Ovary (tissue), 10 donors: ENCODE data around the gene SGK1. TPM values are rescaled to one million over a fixed set of nuclear protein-coding genes. Genes with fewer than 3 reads are reported as not detected.

Experiments
- DNase-seq, 5 donors: peaks; one replicate each; pipeline ENCODE4 v3.0.0-alpha.2; 2019 to 2020
- H3K27ac ChIP-seq, 2 donors: fragments of 200-600 bp; one replicate each; pipeline versions ENCODE4 v1.5.1 to v1.8.0; 2019 to 2022
- H3K27me3 ChIP-seq: fragments of 200-600 bp; one replicate; pipeline ENCODE4 v1.8.0; 2022
- H3K36me3 ChIP-seq: fragments of 200-600 bp; sonication (generic); one replicate; pipeline ENCODE4 v1.5.1; 2019
- H3K4me1 ChIP-seq: one replicate; pipeline ENCODE4 v1.8.1; 2013; ENCODE audit warnings: mild to moderate bottlenecking, moderate library complexity; ENCODE audit not compliant: insufficient read depth
- H3K4me3 ChIP-seq: fragments of 200-600 bp; sonication (generic); one replicate; pipeline ENCODE4 v1.5.1; 2017
- H3K9me3 ChIP-seq, 2 donors: fragments of 200-600 bp in 1 of 2; sonication (generic) in 1 of 2; one replicate each; pipeline versions ENCODE4 v1.5.1 to v1.8.1; 2013 to 2019; ENCODE audit warnings: mild to moderate bottlenecking in 1 of 2, moderate library complexity in 1 of 2
- EP300 ChIP-seq: sonication (generic); formaldehyde crosslinking; IDR thresholded peaks from one replicate; pipeline ENCODE4 v1.6.1; 2017; ENCODE audit warnings: antibody characterized with exemption
- POLR2A ChIP-seq: fragments of 450-650 bp; IDR thresholded peaks from one replicate; pipeline ENCODE4 v1.6.1; 2017; ENCODE audit warnings: antibody characterized with exemption, mild to moderate bottlenecking, moderate library complexity
- WGBS, 3 donors: extraction: QIAGEN DNeasy Blood & Tissue Kit in 1 of 3; methylation state at CpG; one replicate each; pipeline versions ENCODE4 v1.1.5 to v1.1.7; 2013 to 2017; 5-methylcytosine and 5-hydroxymethylcytosine counted together
- intact Hi-C, 4 donors: fragments of 100-400 bp; cut with DNase I; formaldehyde crosslinking; loops; one replicate each; pipeline versions ENCODE4 v1.11.0 to v1.15.1; 2022 to 2023
- long read RNA-seq, 3 donors: library from polyadenylated mRNA in 2 of 3; unstranded in 2 of 3; transcript quantifications; one replicate each; pipeline ENCODE4 v2.0.0 and lab custom pipeline, GENCODE V29; 2021 to 2026
- polyA plus RNA-seq, 2 donors: library from polyadenylated mRNA; stranded (reverse); fragments of 200-250 nt in 1 of 2; fragments of 350-450 nt in 1 of 2; fragmentation: Illumina TruSeq in 1 of 2; extraction: RNeasy Lipid Tissue Mini Kit (QIAGEN cat#74804) in 1 of 2; gene quantifications; one replicate each; pipeline ENCODE4 v1.2.3, GENCODE V29; 2013 to 2014
- total RNA-seq, 7 donors: library from RNA; depleted of rRNA in 2 of 7; stranded (reverse); fragments of >200 nt in 2 of 7; fragmentation: NEBNext Ultra II Directional in 3 of 7; extraction: Animal tissue kit (Norgen Biotek cat#: 25700) in 3 of 7; gene quantifications; one replicate each; pipeline versions ENCODE4 v1.1.0 to v1.2.4, GENCODE V29; 2016 to 2023
- TF ChIP-seq, protein P1 (sequence below), 3 donors: fragments of 450-650 bp in 2 of 3; fragments of 200-600 bp in 1 of 3; IDR thresholded peaks; one replicate each; pipeline versions ENCODE4 v1.5.1 to v1.8.0; 2016 to 2022; ENCODE audit warnings: antibody characterized with exemption in 3 of 3, mild to moderate bottlenecking in 1 of 3
- donor health status: DM: no; HTN: no; CAD: no; lungs with moderate emphysema.
- donor health status: DM: no; HTN: no; CAD: no.
- donor health status: Bipolar disorder and iron deficiency.
- donor health status: DM: yes; HTN: yes; CAD: no.
- donor health status: DM: no; HTN: no; CAD: no.
- donor health status: DM: yes; HTN: yes; CAD: no.

SGK1 gene
- total RNA-seq (100 to 1,000 TPM; 145 to 610 (median 279) TPM), polyA plus RNA-seq (100 to 1,000 TPM; 124 to 139 TPM)
- long read RNA-seq, donor 1, transcript SGK1-204 (14 exons, 3,201 nt): minor isoform, 5 of 277 reads
- long read RNA-seq, donor 1, transcript SGK1-201 (12 exons, 2,401 nt): major isoform, 170 of 277 reads
- long read RNA-seq, donor 1, transcript SGK1-205 (12 exons, 2,686 nt): minor isoform, 28 of 277 reads
- long read RNA-seq, donor 1, partial matches to known transcripts: 34 of 277 reads
- long read RNA-seq, donor 1, other reads (novel, unspliced or antisense): 27 of 277 reads
- long read RNA-seq, donor 2, partial matches to known transcripts: 0 of 3 reads
- long read RNA-seq, donor 2, other reads (novel, unspliced or antisense): 0 of 3 reads
- long read RNA-seq, donor 3, transcript SGK1-203 (11 exons, 2,414 nt): minor isoform, 24 of 139 reads
- long read RNA-seq, donor 3, transcript SGK1-201 (12 exons, 2,401 nt): major isoform, 63 of 139 reads
- long read RNA-seq, donor 3, transcript SGK1-205 (12 exons, 2,686 nt): minor isoform, 14 of 139 reads
- long read RNA-seq, donor 3, transcript SGK1-204 (14 exons, 3,201 nt): minor isoform, 11 of 139 reads
- long read RNA-seq, donor 3, partial matches to known transcripts: 14 of 139 reads
- long read RNA-seq, donor 3, other reads (novel, unspliced or antisense): 10 of 139 reads

DNA sequence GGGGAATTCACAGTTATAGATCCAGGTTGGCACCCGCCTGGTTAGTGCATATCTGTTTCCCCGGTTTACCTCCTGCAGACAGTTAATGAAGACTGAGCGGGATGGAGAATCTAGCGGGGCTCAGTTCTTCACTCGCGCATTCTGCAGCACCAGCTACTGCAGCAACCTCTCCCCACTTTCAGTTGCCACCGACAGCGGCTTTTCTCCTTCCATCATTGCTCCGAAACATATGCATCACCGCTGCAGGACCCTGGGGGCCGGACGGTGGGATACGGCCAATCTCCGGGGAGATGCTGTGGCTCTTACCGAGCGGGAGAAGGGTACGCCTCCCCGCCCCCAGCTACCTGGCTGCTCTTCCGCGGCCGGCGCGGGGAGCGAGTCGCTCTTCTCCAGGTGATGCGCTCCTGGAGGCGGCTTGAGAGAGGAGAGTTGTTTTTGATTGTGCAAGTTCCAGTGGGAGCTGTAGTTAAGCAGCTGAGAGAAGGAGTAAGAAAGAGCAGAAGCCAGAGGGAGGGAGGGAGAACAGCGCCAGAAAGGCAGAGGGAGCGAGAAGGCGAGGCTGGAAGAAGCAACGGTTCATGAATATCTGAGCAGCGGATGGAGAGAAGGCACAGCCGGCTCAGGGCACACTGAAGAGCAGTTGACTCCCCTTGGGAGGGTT is at the start of gene SGK1:
TSS of gene SGK1 (minus strand) at position 642 of the 661 bp plus-strand sequence. CDS start 652 bp downstream, outside the sequence.
- Histone ChIP-seq H3K36me3 (no peaks in the 10 kb centered on the region), H3K4me3 (peak within 1 kb of the TSS; percentile 42), H3K27ac (peak within 1 kb of the TSS; percentile 68 to 83), H3K9me3 (no peaks in the 10 kb centered on the region), H3K27me3 (no peaks in the 10 kb centered on the region), H3K4me1 (peaks cover 6% of the 10 kb centered on the region)
- DNase-seq: peak; percentile 68 to 78 (median 73)
- TF ChIP-seq, protein P1, sequence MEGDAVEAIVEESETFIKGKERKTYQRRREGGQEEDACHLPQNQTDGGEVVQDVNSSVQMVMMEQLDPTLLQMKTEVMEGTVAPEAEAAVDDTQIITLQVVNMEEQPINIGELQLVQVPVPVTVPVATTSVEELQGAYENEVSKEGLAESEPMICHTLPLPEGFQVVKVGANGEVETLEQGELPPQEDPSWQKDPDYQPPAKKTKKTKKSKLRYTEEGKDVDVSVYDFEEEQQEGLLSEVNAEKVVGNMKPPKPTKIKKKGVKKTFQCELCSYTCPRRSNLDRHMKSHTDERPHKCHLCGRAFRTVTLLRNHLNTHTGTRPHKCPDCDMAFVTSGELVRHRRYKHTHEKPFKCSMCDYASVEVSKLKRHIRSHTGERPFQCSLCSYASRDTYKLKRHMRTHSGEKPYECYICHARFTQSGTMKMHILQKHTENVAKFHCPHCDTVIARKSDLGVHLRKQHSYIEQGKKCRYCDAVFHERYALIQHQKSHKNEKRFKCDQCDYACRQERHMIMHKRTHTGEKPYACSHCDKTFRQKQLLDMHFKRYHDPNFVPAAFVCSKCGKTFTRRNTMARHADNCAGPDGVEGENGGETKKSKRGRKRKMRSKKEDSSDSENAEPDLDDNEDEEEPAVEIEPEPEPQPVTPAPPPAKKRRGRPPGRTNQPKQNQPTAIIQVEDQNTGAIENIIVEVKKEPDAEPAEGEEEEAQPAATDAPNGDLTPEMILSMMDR (IDR thresholded peaks at IDR 0.05): peak in 1 of 3 donors; percentile 14
- TF ChIP-seq EP300 (no peak), POLR2A (peak; percentile 44)
- WGBS, 3 donors: 1% methylated on average over 33 of the region's 33 CpGs
- intact Hi-C loops: loop anchor here in 3 of 4 donors (5.0 to 10.0 kb wide), 3 partner anchors 73 to 317 kb away; no protein-coding TSS in a partner anchor

- no peaks in the 10 kb centered on the region for H3K27me3 ChIP-seq
- DNase-seq: no peak
- no peaks in the 10 kb centered on the region for H3K9me3 ChIP-seq
- WGBS, 3 donors: 76 to 81% (median 77%) methylated on average over 2 of the region's 2 CpGs
- no peaks in the 10 kb centered on the region for H3K36me3 ChIP-seq
- TF ChIP-seq EP300 (no peak), POLR2A (no peak)
- TF ChIP-seq, protein P1 (IDR thresholded peaks at IDR 0.05): no peak
- no peaks in the 10 kb centered on the region for H3K4me1 ChIP-seq
- intact Hi-C loops: no loop called here
- no peak overlapping the region for H3K4me3 ChIP-seq
- H3K27ac ChIP-seq: no peak overlapping the region
These were observed 45.6 kb upstream of the SGK1 start for GRCh38 chr6:134363323-134364039.

DNA sequence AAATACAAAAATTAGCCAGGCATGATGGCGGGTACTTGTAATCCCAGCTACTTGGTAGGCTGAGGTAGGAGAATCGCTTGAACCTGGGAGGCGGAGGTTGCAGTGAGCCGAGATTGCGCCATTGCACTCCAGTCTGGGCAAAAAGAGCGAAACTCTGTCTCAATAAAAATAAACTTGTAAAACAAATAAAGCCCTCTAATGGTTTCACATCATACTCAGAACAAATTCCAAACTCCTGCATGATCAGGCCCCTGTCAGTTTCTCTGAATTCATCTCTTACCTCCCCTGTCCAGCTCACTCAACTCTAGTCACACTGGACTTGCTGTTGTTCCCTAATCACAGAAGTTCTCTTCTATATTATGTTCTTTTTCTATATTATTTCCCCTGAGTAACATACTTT is 43.1 kb upstream of the SGK1 start:
- Histone ChIP-seq H3K27me3 (no peaks in the 10 kb centered on the region), H3K4me1 (no peaks in the 10 kb centered on the region), H3K4me3 (no peak overlapping the region), H3K9me3 (no peaks in the 10 kb centered on the region), H3K27ac (no peak overlapping the region), H3K36me3 (no peaks in the 10 kb centered on the region)
- TF ChIP-seq, protein P1 (IDR thresholded peaks at IDR 0.05): no peak
- TF ChIP-seq POLR2A: no peak
- TF ChIP-seq EP300: no peak
- no peak for DNase-seq
- WGBS, 3 donors: 93 to 99% (median 95%) methylated on average over 6 of the region's 6 CpGs
- intact Hi-C loops: no loop called here

DNA sequence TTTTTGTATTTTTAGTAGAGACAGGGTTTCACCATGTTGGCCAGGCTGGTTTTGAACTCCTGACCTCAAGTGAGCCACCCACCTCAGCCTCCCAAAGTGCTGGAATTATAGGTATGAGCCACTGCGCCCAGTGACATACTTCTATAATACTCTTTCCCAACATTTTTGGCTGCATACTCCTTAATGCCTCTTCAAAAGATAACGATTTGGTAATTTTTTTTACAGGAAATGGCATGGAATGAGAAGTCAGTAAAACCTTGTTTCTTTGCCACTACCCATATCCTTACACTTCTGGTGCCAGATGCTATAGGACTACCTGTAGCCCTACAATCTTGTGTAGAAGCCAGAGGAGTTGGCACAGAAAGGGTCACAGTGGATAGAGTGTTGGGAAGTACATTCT is 41.4 kb upstream of the SGK1 start:
- H3K27me3 ChIP-seq: no peaks in the 10 kb centered on the region
- no peaks in the 10 kb centered on the region for H3K36me3 ChIP-seq
- no peak overlapping the region for H3K27ac ChIP-seq
- H3K9me3 ChIP-seq: no peaks in the 10 kb centered on the region
- intact Hi-C loops: no loop called here
- no peaks in the 10 kb centered on the region for H3K4me1 ChIP-seq
- no peak for DNase-seq
- 79 to 88% (median 83%) methylated on average over 2 of the region's 2 CpGs for WGBS, 3 donors
- no peak overlapping the region for H3K4me3 ChIP-seq
- no peak for TF ChIP-seq POLR2A
- no peak for TF ChIP-seq EP300
- TF ChIP-seq, protein P1 (IDR thresholded peaks at IDR 0.05): no peak
